ENCODE measurements around the gene IL37.
A peak's percentile ranks its signal among the peaks of the same experiment; 100 is the strongest.

The IL37 gene

GRCh38 chr2:112958428-112959108, 47.6 kb downstream of the IL37 start:
- DNase-seq (ENCODE audit: low spot score) (peak; percentile 76), FAIRE-seq (peak; percentile 23)

- FAIRE-seq (no peak), DNase-seq (ENCODE audit: low spot score) (no peak)
Measured at GRCh38 chr2:112959109-112959812, 48.3 kb downstream of the IL37 start.

GRCh38 chr2:112960230-112960825, 49.4 kb downstream of the IL37 start:
- DNase-seq (ENCODE audit: low spot score) = no peak
- no peak for FAIRE-seq

GRCh38 chr2:112962308-112963175, 51.6 kb downstream of the IL37 start:
- FAIRE-seq (no peak), DNase-seq (ENCODE audit: low spot score) (no peak)

- FAIRE-seq (no peak), DNase-seq (ENCODE audit: low spot score) (no peak)
Measured at GRCh38 chr2:112967023-112967422, 56.1 kb downstream of the IL37 start.
